KOPT-K1 (cell line): ENCODE measurements around the gene MYPN.
"Not testable (repeated sequence)": the region's sequence is repeated elsewhere in the genome, so short reads cannot be mapped to it uniquely, and the experiment has no call there.

ENCODE experiments used
- H3K27ac ChIP-seq: fragments of 200-600 bp; sonication (generic); 2 replicates; pipeline ENCODE4 v1.5.1; 2016; ENCODE audit warnings: antibody characterized with exemption, mild to moderate bottlenecking, low read depth, low read length; ENCODE audit not compliant: poor library complexity, severe bottlenecking
- H3K36me3 ChIP-seq: fragments of 200-600 bp; sonication (generic); 2 replicates; pipeline ENCODE4 v1.5.1; 2017; ENCODE audit warnings: antibody characterized with exemption, mild to moderate bottlenecking, low read length, moderate library complexity; ENCODE audit not compliant: insufficient read depth
- H3K9me3 ChIP-seq: fragments of 200-600 bp; sonication (generic); 2 replicates; pipeline ENCODE4 v1.5.1; 2017; ENCODE audit warnings: antibody characterized with exemption, low read length, mild to moderate bottlenecking; ENCODE audit not compliant: insufficient read depth, poor library complexity, severe bottlenecking

The MYPN gene

GRCh38 chr10:68166871-68167585, 57.7 kb downstream of the MYPN start:
- Histone ChIP-seq H3K36me3 (no peaks in the 10 kb centered on the region), H3K27ac (no peak overlapping the region), H3K9me3 (no peaks in the 10 kb centered on the region)

GRCh38 chr10:68167586-68168189, 58.4 kb downstream of the MYPN start:
- H3K9me3 ChIP-seq, result no peaks in the 10 kb centered on the region
- no peak overlapping the region for H3K27ac ChIP-seq
- no peaks in the 10 kb centered on the region for H3K36me3 ChIP-seq

- H3K36me3 ChIP-seq, result no peaks in the 10 kb centered on the region
- no peak overlapping the region for H3K27ac ChIP-seq
- H3K9me3 ChIP-seq, result no peaks in the 10 kb centered on the region
Observed at GRCh38 chr10:68171539-68172080, 62.3 kb downstream of the MYPN start.

GRCh38 chr10:68172324-68172723, 63.0 kb downstream of the MYPN start:
- no peak overlapping the region for H3K27ac ChIP-seq

GRCh38 chr10:68175949-68176348, 66.7 kb downstream of the MYPN start:
- Histone ChIP-seq H3K9me3 (no peaks in the 10 kb centered on the region), H3K36me3 (no peaks in the 10 kb centered on the region), H3K27ac (no peak overlapping the region)

More at GRCh38 chr10:68172324-68172723, 63.0 kb downstream of the MYPN start:
- Histone ChIP-seq H3K36me3 (no peaks in the 10 kb centered on the region), H3K9me3 (no peaks in the 10 kb centered on the region)

GRCh38 chr10:68176797-68177196, 67.5 kb downstream of the MYPN start:
- H3K27ac ChIP-seq, result no peak overlapping the region
- no peaks in the 10 kb centered on the region for H3K36me3 ChIP-seq
- no peaks in the 10 kb centered on the region for H3K9me3 ChIP-seq

- Histone ChIP-seq H3K9me3 (no peaks in the 10 kb centered on the region), H3K36me3 (no peaks in the 10 kb centered on the region), H3K27ac (no peak overlapping the region)
Observed at GRCh38 chr10:68178592-68178991, 69.3 kb downstream of the MYPN start.

GRCh38 chr10:68179016-68179415, 69.7 kb downstream of the MYPN start:
- H3K36me3 ChIP-seq, result no peaks in the 10 kb centered on the region
- H3K9me3 ChIP-seq, result no peaks in the 10 kb centered on the region
- H3K27ac ChIP-seq, result no peak overlapping the region

- no peaks in the 10 kb centered on the region for H3K9me3 ChIP-seq
- no peaks in the 10 kb centered on the region for H3K36me3 ChIP-seq
- no peak overlapping the region for H3K27ac ChIP-seq
Observed at GRCh38 chr10:68180490-68180889, 71.2 kb downstream of the MYPN start.

- no peak overlapping the region for H3K27ac ChIP-seq
- H3K36me3 ChIP-seq, result no peaks in the 10 kb centered on the region
- H3K9me3 ChIP-seq, result no peaks in the 10 kb centered on the region
Observed at GRCh38 chr10:68184546-68184945, 75.3 kb downstream of the MYPN start.

- Histone ChIP-seq H3K9me3 (no peaks in the 10 kb centered on the region), H3K36me3 (no peaks in the 10 kb centered on the region), H3K27ac (no peak overlapping the region)
Observed at GRCh38 chr10:68185085-68185484, 75.8 kb downstream of the MYPN start.

- Histone ChIP-seq H3K36me3 (no peaks in the 10 kb centered on the region), H3K27ac (no peak overlapping the region), H3K9me3 (peaks cover 5% of the 10 kb centered on the region)
Observed at GRCh38 chr10:68188835-68189234, 79.5 kb downstream of the MYPN start.

GRCh38 chr10:68192113-68192512, 82.8 kb downstream of the MYPN start:
- H3K27ac ChIP-seq, result no peak overlapping the region
- no peaks in the 10 kb centered on the region for H3K36me3 ChIP-seq
- H3K9me3 ChIP-seq, result peaks cover 5% of the 10 kb centered on the region

GRCh38 chr10:68194290-68194689, 85.0 kb downstream of the MYPN start:
- Histone ChIP-seq H3K36me3 (no peaks in the 10 kb centered on the region), H3K27ac (no peak overlapping the region), H3K9me3 (peaks cover 5% of the 10 kb centered on the region)

- not testable (repeated sequence) for H3K9me3 ChIP-seq, H3K27ac ChIP-seq, H3K36me3 ChIP-seq
Observed at GRCh38 chr10:68195776-68196175, 86.5 kb downstream of the MYPN start.

GRCh38 chr10:68196701-68197100, 87.4 kb downstream of the MYPN start:
- H3K9me3 ChIP-seq, result peaks cover 3% of the 10 kb centered on the region
- no peak overlapping the region for H3K27ac ChIP-seq
- no peaks in the 10 kb centered on the region for H3K36me3 ChIP-seq
